Right lobe of liver (tissue), 6 donors: ENCODE data around the gene PCNX1. TPM values are rescaled to one million over a fixed set of nuclear protein-coding genes. Genes with fewer than 3 reads are reported as not detected.

Experiments
- ATAC-seq, 4 donors: fragments of 200-7000 bp; cut with Tn5 transposase; one replicate each; pipeline ENCODE4 v1.9.1; 2020; ENCODE audit warnings: mild to moderate bottlenecking in 4 of 4, moderate library complexity in 4 of 4
- DNase-seq, 3 donors: peaks; one replicate each; pipeline ENCODE4 v3.0.0-alpha.2; 2020
- H3K27ac ChIP-seq, 3 donors: fragments of 200-600 bp; one replicate each; pipeline ENCODE4 v1.8.0; 2022
- H3K27me3 ChIP-seq, 2 donors: fragments of 200-600 bp; one replicate each; pipeline ENCODE4 v1.8.0; 2022
- H3K36me3 ChIP-seq, 4 donors: fragments of 200-600 bp; sonication (generic) in 1 of 4; one replicate each; pipeline versions ENCODE4 v1.5.1 to v1.8.0; 2017 to 2022; ENCODE audit warnings: control low read depth in 1 of 4
- H3K4me1 ChIP-seq, 4 donors: fragments of 200-600 bp; sonication (generic) in 1 of 4; one replicate each; pipeline versions ENCODE4 v1.5.1 to v1.8.0; 2017 to 2022; ENCODE audit warnings: control low read depth in 1 of 4
- H3K4me3 ChIP-seq, 3 donors: fragments of 200-600 bp; one replicate each; pipeline ENCODE4 v1.8.0; 2022
- H3K9me3 ChIP-seq, 4 donors: fragments of 200-600 bp; sonication (generic) in 1 of 4; one replicate each; pipeline versions ENCODE4 v1.5.1 to v1.8.0; 2017 to 2022; ENCODE audit warnings: control low read depth in 1 of 4
- CTCF ChIP-seq, 4 donors: fragments of 200-600 bp in 3 of 4; fragments of 450-650 bp in 1 of 4; IDR thresholded peaks; one replicate each; pipeline versions ENCODE4 v1.5.1 to v1.8.0; 2016 to 2022; ENCODE audit warnings: antibody characterized with exemption in 4 of 4, mild to moderate bottlenecking in 2 of 4
- POLR2A ChIP-seq: fragments of 450-650 bp; IDR thresholded peaks from one replicate; pipeline ENCODE4 v1.6.1; 2017; ENCODE audit warnings: antibody characterized with exemption, mild to moderate bottlenecking
- WGBS: methylation state at CpG from one replicate; pipeline ENCODE4 v1.1.6; 2018; ENCODE audit warnings: low coverage, low lambda C conversion rate; ENCODE audit not compliant: insufficient coverage; ENCODE audit errors: missing lambda C conversion rate; 5-methylcytosine and 5-hydroxymethylcytosine counted together
- intact Hi-C, 2 donors: fragments of 100-400 bp; cut with DNase I; formaldehyde crosslinking; loops; one replicate each; pipeline versions ENCODE4 v1.11.2 to v1.14.1; 2022
- total RNA-seq, 6 experiments: library from RNA; depleted of rRNA in 2 of 6; stranded (reverse); fragments of >200 nt in 2 of 6; fragmentation: NEBNext Ultra II Directional in 3 of 6; extraction: Animal tissue kit (Norgen Biotek cat#: 25700) in 3 of 6; gene quantifications; one replicate each; pipeline versions ENCODE4 v1.1.0 to v1.2.4, GENCODE V29; 2016 to 2023
- donor health status: DM: no; HTN: yes; CAD: no.
- donor health status: DM: no; HTN: no; CAD: no.
- donor health status: DM: no; HTN: no; CAD: no.
- donor health status: DM: no; HTN: yes; CAD: no.
- donor health status: DM: no; HTN: yes; CAD: no.

Gene PCNX1
- total RNA-seq, 6 experiments from 2014 or later: 25.4 to 33.2 (median 29.3) TPM

GRCh38 chr14:71139294-71139946 lies 232.2 kb downstream of the PCNX1 start:
- ATAC-seq (peak; percentile 22 to 33 (median 26)), DNase-seq (no peak)
- Histone ChIP-seq H3K27me3 (no peaks in the 10 kb centered on the region), H3K36me3 (no peaks in the 10 kb centered on the region), H3K9me3 (no peaks in the 10 kb centered on the region), H3K4me1 (peaks cover 0 to 4% (median 0%) of the 10 kb centered on the region in 4 donors), H3K27ac (no peak overlapping the region), H3K4me3 (peak overlapping the region in 1 of 3 donors; percentile 5)
- TF ChIP-seq POLR2A (no peak), CTCF (IDR thresholded peaks at IDR 0.05) (no peak)
- 35% methylated on average over 10 of the region's 31 CpGs for WGBS
- intact Hi-C loops: loop anchor here (2.0 to 10.0 kb wide), 3 partner anchors 175 to 615 kb away; no protein-coding TSS in a partner anchor

- TF ChIP-seq POLR2A: no peak
- peaks cover 0 to 4% (median 0%) of the 10 kb centered on the region in 4 donors for H3K4me1 ChIP-seq
- H3K4me3 ChIP-seq: no peak overlapping the region
- no peak for DNase-seq
- no peaks in the 10 kb centered on the region for H3K36me3 ChIP-seq
- ATAC-seq: no peak
- no CpG with 5 or more reads among the region's 2 CpGs for WGBS
- no peak overlapping the region for H3K27ac ChIP-seq
- no peaks in the 10 kb centered on the region for H3K9me3 ChIP-seq
- no peaks in the 10 kb centered on the region for H3K27me3 ChIP-seq
- intact Hi-C loops: no loop called here
Measured at GRCh38 chr14:71140157-71140556, 232.9 kb downstream of the PCNX1 start.

- no peaks in the 10 kb centered on the region for H3K36me3 ChIP-seq
- peaks cover 0 to 4% (median 0%) of the 10 kb centered on the region in 4 donors for H3K4me1 ChIP-seq
- no peak overlapping the region for H3K27ac ChIP-seq
- H3K4me3 ChIP-seq: no peak overlapping the region
- H3K9me3 ChIP-seq: no peaks in the 10 kb centered on the region
- no peaks in the 10 kb centered on the region for H3K27me3 ChIP-seq
- DNase-seq: no peak
- TF ChIP-seq POLR2A (no peak), CTCF (IDR thresholded peaks at IDR 0.05) (no peak)
- intact Hi-C loops: no loop called here
- 89% methylated on average over 4 of the region's 4 CpGs for WGBS
- no peak for ATAC-seq
Measured at GRCh38 chr14:71141701-71142374, 234.6 kb downstream of the PCNX1 start.

- H3K9me3 ChIP-seq: no peaks in the 10 kb centered on the region
- ATAC-seq: peak in 1 of 4 donors; percentile 38
- no peak overlapping the region for H3K4me3 ChIP-seq
- peaks cover 0 to 4% (median 0%) of the 10 kb centered on the region in 4 donors for H3K4me1 ChIP-seq
- no peak for DNase-seq
- TF ChIP-seq CTCF (IDR thresholded peaks at IDR 0.05) (no peak), POLR2A (no peak)
- 51% methylated on average over 3 of the region's 3 CpGs for WGBS
- H3K27ac ChIP-seq: no peak overlapping the region
- intact Hi-C loops: no loop called here
- no peaks in the 10 kb centered on the region for H3K36me3 ChIP-seq
- H3K27me3 ChIP-seq: no peaks in the 10 kb centered on the region
Measured at GRCh38 chr14:71142375-71143038, 235.2 kb downstream of the PCNX1 start.
